C4-2B (cell line): ENCODE measurements around the gene HECTD1.
"Not testable (repeated sequence)": the region's sequence is repeated elsewhere in the genome, so short reads cannot be mapped to it uniquely, and the experiment has no call there.

Experiments
- H3K27ac ChIP-seq: fragments of 450-650 bp; 2 replicates; pipeline ENCODE4 v1.5.1; 2017
- CTCF ChIP-seq: fragments of 450-650 bp; conservative IDR thresholded peaks from 2 replicates; pipeline ENCODE4 v1.5.1; 2017; ENCODE audit warnings: mild to moderate bottlenecking
- ZFX ChIP-seq: fragments of 450-650 bp; IDR thresholded peaks from 2 replicates; pipeline ENCODE4 v1.6.1; 2017

HECTD1 gene

GRCh38 chr14:31189346-31190218 is 18.0 kb downstream of the HECTD1 start:
- TF ChIP-seq ZFX: no peak
- no peak overlapping the region for H3K27ac ChIP-seq

- TF ChIP-seq CTCF: no peak
- no peak for TF ChIP-seq ZFX
Observed at GRCh38 chr14:31188744-31189143, 18.8 kb downstream of the HECTD1 start.

GRCh38 chr14:31182016-31182415 is 25.6 kb downstream of the HECTD1 start:
- not testable (repeated sequence) for H3K27ac ChIP-seq

More at GRCh38 chr14:31188744-31189143, 18.8 kb downstream of the HECTD1 start:
- H3K27ac ChIP-seq: no peak overlapping the region

- no peak overlapping the region for H3K27ac ChIP-seq
- TF ChIP-seq ZFX (no peak), CTCF (no peak)
Observed at GRCh38 chr14:31181271-31181670, 26.3 kb downstream of the HECTD1 start.

- H3K27ac ChIP-seq: no peak overlapping the region
- TF ChIP-seq ZFX (no peak), CTCF (no peak)
Observed at GRCh38 chr14:31180299-31181051, 27.1 kb downstream of the HECTD1 start.

- no peak for TF ChIP-seq CTCF
- no peak for TF ChIP-seq ZFX
- no peak overlapping the region for H3K27ac ChIP-seq
Observed at GRCh38 chr14:31174433-31174832, 33.2 kb downstream of the HECTD1 start.

- no peak overlapping the region for H3K27ac ChIP-seq
- TF ChIP-seq ZFX: no peak
- TF ChIP-seq CTCF: no peak
Observed at GRCh38 chr14:31173120-31173837, 34.3 kb downstream of the HECTD1 start.

- TF ChIP-seq ZFX (no peak), CTCF (no peak)
- H3K27ac ChIP-seq: no peak overlapping the region
Observed at GRCh38 chr14:31172084-31172483, 35.5 kb downstream of the HECTD1 start.
